ENCODE measurements around the gene TPST2. TPM values are rescaled to one million over a fixed set of nuclear protein-coding genes. Genes with fewer than 3 reads are reported as not detected.

TPST2 gene
- total and polyA plus RNA-seq, 10 of the 15 experiments (the other 5 are each of a cell fraction or from before 2014, with no cell fraction given) = 6.3 to 33.7 (median 28.4) TPM

- ATAC-seq (no peak), FAIRE-seq (no peak), DNase-seq (ENCODE audit: low read depth, low spot score) (no peak)
- ChIA-PET SMC1A (ENCODE audit: uncharacterized antibody, unreplicated experiment) (interaction anchor here (0.8 kb wide), 1 partner anchor 75 kb away, joined by 3 read pairs; no protein-coding TSS in a partner anchor), RAD21 (ENCODE audit: unreplicated experiment) (no interaction called here), CTCF (no interaction called here), POLR2A (no interaction called here)
- intact Hi-C loops (cut with micrococcal nuclease; ENCODE audit: unreplicated experiment) = no loop called here
- in situ Hi-C loops (cut with MboI) = no loop called here
- 52% methylated on average over 2 of the region's 2 CpGs for WGBS (ENCODE audit: insufficient coverage, insufficient replicate concordance, low lambda C conversion rate, missing lambda C conversion rate)
- no peaks in the 10 kb centered on the region for H4K20me1 ChIP-seq (ENCODE audit: control insufficient read depth, insufficient read depth)
- no peaks in the 10 kb centered on the region for H3K27me3 ChIP-seq (replicated peaks in 1 of 2; ENCODE audit: control insufficient read depth in 2 of 2, insufficient read depth in 2 of 2, low read length in 1 of 2)
- no peak overlapping the region for H3K27ac ChIP-seq (ENCODE audit: control insufficient read depth, insufficient read depth)
- peaks cover 0 to 5% of the 10 kb centered on the region in 2 experiments; a peak in 1 of 4 replicates for H3K36me3 ChIP-seq (ENCODE audit: control insufficient read depth in 2 of 2, insufficient read depth in 2 of 2, low read length in 1 of 2)
- H3K4me3 ChIP-seq = no peak overlapping the region
- peaks cover 2% of the 10 kb centered on the region; the same call in 1 of the 2 replicates for H3K79me2 ChIP-seq (ENCODE audit: control insufficient read depth, insufficient read depth, low read length)
- H3K9me3 ChIP-seq (replicated peaks; ENCODE audit: control insufficient read depth, insufficient read depth, low read length) = no peaks in the 10 kb centered on the region
- BruUV-seq (replicated peaks) = no TSS peak
- no peak overlapping the region for H3K4me2 ChIP-seq (ENCODE audit: control insufficient read depth, insufficient read depth)
- H3K9ac ChIP-seq (ENCODE audit: control insufficient read depth, insufficient read depth, low read length) = no peak overlapping the region
- H2AFZ ChIP-seq (ENCODE audit: control insufficient read depth, low read depth, low read length) = no peak overlapping the region
- TF ChIP-seq NFIC (IDR thresholded peaks at IDR 0.05; ENCODE audit: low read depth, low read length) (no peak), TBL1XR1 (IDR thresholded peaks at IDR 0.05; ENCODE audit: low read depth, low read length) (no peak), NFXL1 (IDR thresholded peaks at IDR 0.05; ENCODE audit: borderline replicate concordance) (no peak)
- H3K4me1 ChIP-seq (ENCODE audit: control insufficient read depth, insufficient read depth, low read length) = no peaks in the 10 kb centered on the region
Observed at GRCh38 chr22:26567610-26568009, 22.3 kb downstream of the TPST2 start.

GRCh38 chr22:26566994-26567393, 22.9 kb downstream of the TPST2 start:
- intact Hi-C loops (cut with micrococcal nuclease; ENCODE audit: unreplicated experiment) (no loop called here), in situ Hi-C loops (cut with MboI) (no loop called here)
- BruUV-seq (replicated peaks) = no TSS peak
- ChIA-PET POLR2A (no interaction called here), SMC1A (ENCODE audit: uncharacterized antibody, unreplicated experiment) (interaction anchor here (0.8 kb wide), 1 partner anchor 75 kb away, joined by 3 read pairs; no protein-coding TSS in a partner anchor), CTCF (interaction anchor here (1.2 to 1.5 kb wide), 2 partner anchors 63 to 65 kb away, joined by 3 read pairs; no protein-coding TSS in a partner anchor), RAD21 (ENCODE audit: unreplicated experiment) (no interaction called here)
- Histone ChIP-seq H3K4me2 (ENCODE audit: control insufficient read depth, insufficient read depth) (no peak overlapping the region), H3K79me2 (ENCODE audit: control insufficient read depth, insufficient read depth, low read length) (peaks cover 2% of the 10 kb centered on the region; the same call in 1 of the 2 replicates), H3K36me3 (ENCODE audit: control insufficient read depth in 2 of 2, insufficient read depth in 2 of 2, low read length in 1 of 2) (peaks cover 0 to 5% of the 10 kb centered on the region in 2 experiments; a peak in 1 of 4 replicates), H3K27ac (ENCODE audit: control insufficient read depth, insufficient read depth) (no peak overlapping the region), H3K4me3 (no peak overlapping the region), H2AFZ (ENCODE audit: control insufficient read depth, low read depth, low read length) (no peak overlapping the region), H3K27me3 (replicated peaks in 1 of 2; ENCODE audit: control insufficient read depth in 2 of 2, insufficient read depth in 2 of 2, low read length in 1 of 2) (no peaks in the 10 kb centered on the region), H4K20me1 (ENCODE audit: control insufficient read depth, insufficient read depth) (no peaks in the 10 kb centered on the region), H3K9ac (ENCODE audit: control insufficient read depth, insufficient read depth, low read length) (no peak overlapping the region), H3K9me3 (replicated peaks; ENCODE audit: control insufficient read depth, insufficient read depth, low read length) (no peaks in the 10 kb centered on the region), H3K4me1 (ENCODE audit: control insufficient read depth, insufficient read depth, low read length) (no peaks in the 10 kb centered on the region)
- DNase-seq (ENCODE audit: low read depth, low spot score) (no peak), FAIRE-seq (no peak), ATAC-seq (no peak)
- WGBS (ENCODE audit: insufficient coverage, insufficient replicate concordance, low lambda C conversion rate, missing lambda C conversion rate) = 100% methylated on average over 3 of the region's 3 CpGs
- no peak for TF ChIP-seq PAX5 (IDR thresholded peaks at IDR 0.05; ENCODE audit: borderline replicate concordance, low read depth, low read length)
- no peak for TF ChIP-seq GATAD2B (conservative IDR thresholded peaks at IDR 0.05; ENCODE audit: low read depth)
- TF ChIP-seq HDAC2 (IDR thresholded peaks at IDR 0.05) = no peak
- no peak for TF ChIP-seq YY1 (IDR thresholded peaks at IDR 0.05; ENCODE audit: low read depth, low read length)
- TF ChIP-seq EP300 (IDR thresholded peaks at IDR 0.05; ENCODE audit: borderline replicate concordance in 1 of 2, control insufficient read depth in 1 of 2, low read depth in 2 of 2, low read length in 2 of 2) = no peak
- TF ChIP-seq DPF2 (IDR thresholded peaks at IDR 0.05) = no peak
- no peak for TF ChIP-seq MXI1 (IDR thresholded peaks at IDR 0.05; ENCODE audit: low read depth, low read length)
- no peak for TF ChIP-seq ESRRA (IDR thresholded peaks at IDR 0.05; ENCODE audit: low read length)
- TF ChIP-seq, protein P1, sequence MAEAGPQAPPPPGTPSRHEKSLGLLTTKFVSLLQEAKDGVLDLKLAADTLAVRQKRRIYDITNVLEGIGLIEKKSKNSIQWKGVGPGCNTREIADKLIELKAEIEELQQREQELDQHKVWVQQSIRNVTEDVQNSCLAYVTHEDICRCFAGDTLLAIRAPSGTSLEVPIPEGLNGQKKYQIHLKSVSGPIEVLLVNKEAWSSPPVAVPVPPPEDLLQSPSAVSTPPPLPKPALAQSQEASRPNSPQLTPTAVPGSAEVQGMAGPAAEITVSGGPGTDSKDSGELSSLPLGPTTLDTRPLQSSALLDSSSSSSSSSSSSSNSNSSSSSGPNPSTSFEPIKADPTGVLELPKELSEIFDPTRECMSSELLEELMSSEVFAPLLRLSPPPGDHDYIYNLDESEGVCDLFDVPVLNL (IDR thresholded peaks at IDR 0.05; ENCODE audit: low read depth, low read length) = no peak
- no peak for TF ChIP-seq BCL3 (IDR thresholded peaks at IDR 0.05; ENCODE audit: borderline replicate concordance, insufficient read depth, low read depth, low read length, poor library complexity, severe bottlenecking)
- TF ChIP-seq, protein P2, sequence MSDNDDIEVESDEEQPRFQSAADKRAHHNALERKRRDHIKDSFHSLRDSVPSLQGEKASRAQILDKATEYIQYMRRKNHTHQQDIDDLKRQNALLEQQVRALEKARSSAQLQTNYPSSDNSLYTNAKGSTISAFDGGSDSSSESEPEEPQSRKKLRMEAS (IDR thresholded peaks at IDR 0.05; ENCODE audit: low read depth, low read length) = no peak
- TF ChIP-seq ZNF24 (IDR thresholded peaks at IDR 0.05) = no peak
- TF ChIP-seq NR2C2 (IDR thresholded peaks at IDR 0.05; ENCODE audit: borderline replicate concordance, control insufficient read depth, insufficient read length, low read depth) = no peak
- no peak for TF ChIP-seq TAF1 (IDR thresholded peaks at IDR 0.05; ENCODE audit: borderline replicate concordance, low read depth, low read length)
